Caco-2 (cell line): ENCODE measurements around the gene NR4A3. TPM values are rescaled to one million over a fixed set of nuclear protein-coding genes. Genes with fewer than 3 reads are reported as not detected.
A peak's percentile ranks its signal among the peaks of the same experiment; 100 is the strongest.

Source experiments
- Bru-seq: library from RNA; stranded (reverse); fragments of 400-500 nt; gene quantifications from one replicate; lab custom pipeline; 2021; lab: Mats Ljungman, UMichigan
- BruChase-seq, 2 experiments: library from RNA; stranded (reverse); fragments of 400-500 nt; gene quantifications; one replicate each; lab custom pipeline; 2021; lab: Mats Ljungman, UMichigan
- BruUV-seq: library from RNA; stranded (reverse); fragments of 400-500 nt; replicated peaks from 2 replicates; lab custom pipeline; 2021; lab: Mats Ljungman, UMichigan
- CTCF ChIA-PET: fragments of 300-600 bp; sonication (Branson Sonifier 250); formaldehyde crosslinking; loops from one replicate; lab custom pipeline; 2022; ENCODE audit warnings: antibody characterized with exemption; lab: Charles Lee
- POLR2A ChIA-PET: fragments of 300-600 bp; sonication (Branson Sonifier 250); formaldehyde crosslinking; loops from one replicate; lab custom pipeline; 2022; ENCODE audit warnings: antibody characterized with exemption; lab: Charles Lee
- DNase-seq, 2 experiments: peaks; one replicate each; pipeline versions ENCODE4 v3.0.0 to v3.0.0-alpha.2; 2020 to 2022
- H3K27me3 ChIP-seq: replicated peaks from 2 replicates; pipeline ENCODE4 v1.6.0; 2011; ENCODE audit warnings: low read length; ENCODE audit not compliant: control insufficient read depth, insufficient read depth
- H3K36me3 ChIP-seq: 2 replicates; pipeline ENCODE4 v1.5.1; 2011; ENCODE audit warnings: low read length; ENCODE audit not compliant: control insufficient read depth, insufficient read depth
- H3K4me1 ChIP-seq: fragments of 250-450 bp; sonication (Bioruptor Pico); 2 replicates; pipeline ENCODE4 v1.5.1; 2020; ENCODE audit warnings: mild to moderate bottlenecking
- H3K4me3 ChIP-seq: 2 replicates; pipeline ENCODE4 v1.5.1; 2011; ENCODE audit warnings: low read depth, mild to moderate bottlenecking, control low read depth, low read length
- H3K9me3 ChIP-seq: fragments of 250-450 bp; sonication (Bioruptor Pico); 2 replicates; pipeline ENCODE4 v1.5.1; 2020; ENCODE audit warnings: mild to moderate bottlenecking, moderate library complexity
- H3K27ac Mint-ChIP-seq: one replicate; pipeline ENCODE4 v1.8.0; 2022; ENCODE audit warnings: mixed read lengths; ENCODE audit not compliant: unreplicated experiment
- H3K27me3 Mint-ChIP-seq: one replicate; pipeline ENCODE4 v1.8.0; 2022; ENCODE audit warnings: mixed read lengths; ENCODE audit not compliant: insufficient read depth, unreplicated experiment
- H3K36me3 Mint-ChIP-seq: one replicate; pipeline ENCODE4 v1.8.0; 2022; ENCODE audit warnings: mild to moderate bottlenecking, mixed read lengths; ENCODE audit not compliant: insufficient read depth, unreplicated experiment
- H3K4me1 Mint-ChIP-seq: one replicate; pipeline ENCODE4 v1.8.0; 2022; ENCODE audit warnings: low read depth, mixed read lengths; ENCODE audit not compliant: unreplicated experiment
- H3K4me3 Mint-ChIP-seq: one replicate; pipeline ENCODE4 v1.8.0; 2022; ENCODE audit warnings: mild to moderate bottlenecking, moderate library complexity, mixed read lengths; ENCODE audit not compliant: unreplicated experiment
- H3K9me3 Mint-ChIP-seq: one replicate; pipeline ENCODE4 v1.8.0; 2022; ENCODE audit warnings: mixed read lengths; ENCODE audit not compliant: unreplicated experiment
- intact Hi-C: fragments of 100-400 bp; cut with micrococcal nuclease; formaldehyde crosslinking; loops from one replicate; pipeline ENCODE4 v1.10.0; 2022; ENCODE audit not compliant: unreplicated experiment
- long read RNA-seq: library from polyadenylated mRNA; stranded (forward); transcript quantifications from one replicate; pipeline ENCODE4 v2.0.0, GENCODE V29; 2022
- total RNA-seq: library from RNA; stranded (reverse); gene quantifications from 2 replicates; pipeline ENCODE4 v1.2.3, GENCODE V29; 2022
- TF ChIP-seq, protein P1 (sequence below), 2 experiments: fragments of 200-600 bp in 1 of 2; IDR thresholded peaks; 1 replicate in 1 of 2; 2 replicates in 1 of 2; pipeline versions ENCODE4 v1.5.1 to v1.8.0; 2011 to 2022; ENCODE audit warnings: antibody characterized with exemption in 1 of 2, control low read depth in 1 of 2, inconsistent platforms in 1 of 2, low read depth in 1 of 2, low read length in 1 of 2, mild to moderate bottlenecking in 1 of 2, moderate library complexity in 1 of 2; ENCODE audit not compliant: insufficient read depth in 1 of 2, severe bottlenecking in 1 of 2, unreplicated experiment in 1 of 2

The NR4A3 gene
- total RNA-seq = 0.39 and 0.44 TPM in 2 replicates
- Bru-seq, nascent RNA = percentile 25 among the genes with signal in this experiment
- BruChase-seq, experiment 1, labeled RNA remaining after a 2-hour chase = percentile 23 among the genes with signal in this experiment
- BruChase-seq, experiment 2, labeled RNA remaining after a 6-hour chase = percentile 20 among the genes with signal in this experiment
- long read RNA-seq = 0 reads

DNA sequence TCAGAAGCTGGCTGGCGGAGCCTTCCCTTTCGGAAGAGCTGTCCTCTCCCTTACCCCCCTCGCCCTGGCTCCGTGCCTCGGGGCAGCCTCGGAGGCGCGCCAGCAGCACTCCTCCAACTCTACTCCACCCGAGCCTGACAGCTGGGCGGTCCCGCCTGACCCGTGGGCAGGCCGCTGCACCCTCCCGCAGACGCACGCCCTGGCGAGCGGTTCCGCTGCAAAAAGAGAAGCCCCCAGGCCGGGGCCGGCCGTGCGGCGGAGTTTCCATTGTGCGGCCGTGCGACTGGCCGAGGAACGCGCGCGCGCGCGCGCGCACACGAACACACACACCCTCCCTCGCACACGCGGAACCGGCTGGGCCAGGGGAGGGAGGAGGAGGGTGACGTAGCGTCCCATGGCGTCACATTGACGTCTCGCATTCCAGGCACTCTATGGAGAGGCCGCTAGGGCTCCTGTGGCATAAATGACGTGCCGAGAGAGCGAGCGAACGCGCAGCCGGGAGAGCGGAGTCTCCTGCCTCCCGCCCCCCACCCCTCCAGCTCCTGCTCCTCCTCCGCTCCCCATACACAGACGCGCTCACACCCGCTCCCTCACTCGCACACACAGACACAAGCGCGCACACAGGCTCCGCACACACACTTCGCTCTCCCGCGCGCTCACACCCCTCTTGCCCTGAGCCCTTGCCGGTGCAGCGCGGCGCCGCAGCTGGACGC is at the start of gene NR4A3:
TSS of gene NR4A3 (plus strand) at position 490 of the 713 bp plus-strand sequence. CDS start 6,158 bp downstream, outside the sequence.
- Histone ChIP-seq H3K4me3 (peak within 1 kb of the TSS; percentile 95), H3K27me3 (peaks cover 8% of the 10 kb centered on the region), H3K9me3 (no peaks in the 10 kb centered on the region), H3K36me3 (no peaks in the 10 kb centered on the region), H3K4me1 (peaks cover 4% of the 10 kb centered on the region)
- TF ChIP-seq, protein P1, sequence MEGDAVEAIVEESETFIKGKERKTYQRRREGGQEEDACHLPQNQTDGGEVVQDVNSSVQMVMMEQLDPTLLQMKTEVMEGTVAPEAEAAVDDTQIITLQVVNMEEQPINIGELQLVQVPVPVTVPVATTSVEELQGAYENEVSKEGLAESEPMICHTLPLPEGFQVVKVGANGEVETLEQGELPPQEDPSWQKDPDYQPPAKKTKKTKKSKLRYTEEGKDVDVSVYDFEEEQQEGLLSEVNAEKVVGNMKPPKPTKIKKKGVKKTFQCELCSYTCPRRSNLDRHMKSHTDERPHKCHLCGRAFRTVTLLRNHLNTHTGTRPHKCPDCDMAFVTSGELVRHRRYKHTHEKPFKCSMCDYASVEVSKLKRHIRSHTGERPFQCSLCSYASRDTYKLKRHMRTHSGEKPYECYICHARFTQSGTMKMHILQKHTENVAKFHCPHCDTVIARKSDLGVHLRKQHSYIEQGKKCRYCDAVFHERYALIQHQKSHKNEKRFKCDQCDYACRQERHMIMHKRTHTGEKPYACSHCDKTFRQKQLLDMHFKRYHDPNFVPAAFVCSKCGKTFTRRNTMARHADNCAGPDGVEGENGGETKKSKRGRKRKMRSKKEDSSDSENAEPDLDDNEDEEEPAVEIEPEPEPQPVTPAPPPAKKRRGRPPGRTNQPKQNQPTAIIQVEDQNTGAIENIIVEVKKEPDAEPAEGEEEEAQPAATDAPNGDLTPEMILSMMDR (IDR thresholded peaks at IDR 0.05; ENCODE audit: insufficient read depth in 1 of 2, low read depth in 1 of 2, low read length in 1 of 2, severe bottlenecking in 1 of 2, unreplicated experiment in 1 of 2) = no peak
- H3K9me3 Mint-ChIP-seq = no peaks in the 10 kb centered on the region
- H3K27ac Mint-ChIP-seq = peak within 1 kb of the TSS; percentile 88
- intact Hi-C loops = loop anchor here (1.0 to 10.0 kb wide), 8 partner anchors 85 to 776 kb away; partner anchors contain the start of genes ALG2, ERP44, INVS and SEC61B
- H3K4me3 Mint-ChIP-seq = peak within 1 kb of the TSS; percentile 72
- POLR2A ChIA-PET = interaction anchor here (0.6 kb wide), 3 partner anchors 23 to 85 kb away, joined by 3 read pairs; partner anchors contain the start of gene STX17
- H3K4me1 Mint-ChIP-seq = peaks cover 7% of the 10 kb centered on the region
- BruUV-seq = no TSS peak
- CTCF ChIA-PET = no interaction called here
- peak; percentile 92 to 95 for DNase-seq
- H3K27me3 Mint-ChIP-seq = peaks cover 3% of the 10 kb centered on the region
- H3K36me3 Mint-ChIP-seq = peaks cover 15% of the 10 kb centered on the region

DNA sequence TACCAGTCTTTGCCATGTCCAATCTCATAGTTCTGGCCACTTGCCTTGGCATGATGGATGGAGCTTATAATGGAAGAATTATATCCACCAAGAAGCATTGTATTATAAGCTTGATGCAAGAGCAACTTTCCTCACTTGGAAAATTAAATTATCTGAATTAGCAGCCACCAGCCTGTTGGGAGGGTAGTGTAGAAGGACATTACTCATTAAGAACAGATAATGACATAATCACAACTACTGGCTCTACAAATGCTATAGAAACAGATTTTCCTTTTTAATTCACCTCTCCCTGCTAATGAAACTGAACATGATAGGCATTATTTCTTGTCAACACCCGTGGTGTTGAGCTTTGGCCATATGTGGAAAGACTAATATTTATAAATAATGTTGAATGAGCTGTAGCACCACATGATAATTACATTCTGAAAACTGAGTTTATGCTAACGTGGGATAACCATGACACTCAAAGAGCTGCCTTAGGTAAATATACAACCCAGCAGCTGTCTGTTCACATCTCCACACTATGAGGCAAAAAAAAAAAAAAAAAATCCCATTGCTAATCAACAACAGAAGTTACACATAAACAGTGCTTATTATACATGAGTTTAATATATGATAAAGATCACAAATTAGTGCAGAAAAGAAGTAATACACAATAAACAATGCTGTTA is 48.1 kb upstream of the NR4A3 start:
- CTCF ChIA-PET = no interaction called here
- Mint-ChIP-seq H3K9me3 (no peaks in the 10 kb centered on the region), H3K4me1 (no peaks in the 10 kb centered on the region), H3K27me3 (peaks cover 20% of the 10 kb centered on the region), H3K36me3 (no peaks in the 10 kb centered on the region), H3K27ac (no peak overlapping the region), H3K4me3 (no peak overlapping the region)
- Histone ChIP-seq H3K36me3 (no peaks in the 10 kb centered on the region), H3K27me3 (no peaks in the 10 kb centered on the region), H3K4me1 (no peaks in the 10 kb centered on the region), H3K9me3 (no peaks in the 10 kb centered on the region; the same call in 1 of the 2 replicates), H3K4me3 (no peak overlapping the region)
- TF ChIP-seq, protein P1 (IDR thresholded peaks at IDR 0.05; ENCODE audit: insufficient read depth in 1 of 2, low read depth in 1 of 2, low read length in 1 of 2, severe bottlenecking in 1 of 2, unreplicated experiment in 1 of 2) = no peak
- intact Hi-C loops = no loop called here
- POLR2A ChIA-PET = no interaction called here
- no peak for DNase-seq
- BruUV-seq = no TSS peak

DNA sequence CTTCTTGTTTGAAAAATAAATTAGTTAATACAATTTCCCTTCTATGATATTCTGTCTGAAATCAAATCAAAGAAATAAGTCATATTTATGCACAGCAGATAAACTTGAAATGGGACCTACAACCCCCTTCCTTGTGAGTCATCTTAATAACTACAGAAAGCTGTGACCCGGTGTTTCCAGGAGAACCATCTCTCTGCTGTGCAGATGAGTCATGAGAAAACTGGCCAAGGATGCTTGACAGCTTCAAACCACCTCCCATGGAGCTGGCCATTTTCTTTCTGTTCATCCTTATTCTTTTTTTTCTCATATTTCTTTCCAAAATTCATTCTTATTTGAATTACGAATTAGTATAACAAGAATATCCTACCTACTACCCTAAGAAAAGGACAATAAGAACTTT is 43.4 kb upstream of the NR4A3 start:
- BruUV-seq = no TSS peak
- Histone ChIP-seq H3K4me3 (no peak overlapping the region), H3K36me3 (no peaks in the 10 kb centered on the region), H3K27me3 (no peaks in the 10 kb centered on the region), H3K4me1 (no peaks in the 10 kb centered on the region), H3K9me3 (no peaks in the 10 kb centered on the region; the same call in 1 of the 2 replicates)
- TF ChIP-seq, protein P1 (IDR thresholded peaks at IDR 0.05; ENCODE audit: insufficient read depth in 1 of 2, low read depth in 1 of 2, low read length in 1 of 2, severe bottlenecking in 1 of 2, unreplicated experiment in 1 of 2) = no peak
- Mint-ChIP-seq H3K27ac (no peak overlapping the region), H3K27me3 (peaks cover 14% of the 10 kb centered on the region), H3K4me1 (no peaks in the 10 kb centered on the region), H3K4me3 (no peak overlapping the region), H3K9me3 (no peaks in the 10 kb centered on the region), H3K36me3 (no peaks in the 10 kb centered on the region)
- CTCF ChIA-PET = no interaction called here
- intact Hi-C loops = no loop called here
- POLR2A ChIA-PET = no interaction called here
- no peak for DNase-seq
